CD4-positive, alpha-beta memory T cell (primary cell): ENCODE data around the gene LTO1. TPM values are rescaled to one million over a fixed set of nuclear protein-coding genes. Genes with fewer than 3 reads are reported as not detected.

Experiments
- CTCF ChIA-PET: fragments of 350-600 bp; sonication (Branson Sonifier 250); formaldehyde crosslinking; loops from one replicate; lab custom pipeline; 2021; ENCODE audit warnings: inconsistent platforms; ENCODE audit not compliant: partially characterized antibody; lab: Charles Lee
- POLR2A ChIA-PET: fragments of 350-600 bp; sonication (Branson Sonifier 250); formaldehyde crosslinking; loops from one replicate; lab custom pipeline; 2021; ENCODE audit not compliant: partially characterized antibody; lab: Charles Lee
- DNase-seq, 5 donors: peaks; one replicate each; pipeline versions ENCODE4 v3.0.0 to v3.0.0-alpha.2; 2020 to 2022; ENCODE audit warnings: mixed read lengths in 1 of 5
- H3K27ac ChIP-seq: one replicate; pipeline ENCODE4 v1.7.0; 2013; ENCODE audit warnings: low read depth, low read length
- H3K27me3 ChIP-seq: 2 replicates; pipeline ENCODE4 v1.7.0; 2013; ENCODE audit warnings: mild to moderate bottlenecking, low read length, moderate library complexity; ENCODE audit not compliant: insufficient read depth
- H3K36me3 ChIP-seq: 2 replicates; pipeline ENCODE4 v1.7.0; 2013; ENCODE audit warnings: mild to moderate bottlenecking, low read length, moderate library complexity; ENCODE audit not compliant: insufficient read depth
- H3K4me1 ChIP-seq: 2 replicates; pipeline ENCODE4 v1.7.0; 2013; ENCODE audit warnings: mild to moderate bottlenecking, low read length, moderate library complexity; ENCODE audit not compliant: insufficient read depth
- H3K4me3 ChIP-seq, 2 donors: one replicate each; pipeline ENCODE4 v1.7.0; 2013; ENCODE audit warnings: low read length in 2 of 2, mild to moderate bottlenecking in 1 of 2
- H3K9me3 ChIP-seq, 2 donors: one replicate each; pipeline ENCODE4 v1.7.0; 2013; ENCODE audit warnings: low read length in 2 of 2, control low read depth in 1 of 2; ENCODE audit not compliant: control insufficient read depth in 1 of 2
- H3K27ac Mint-ChIP-seq, 7 donors: one replicate each; pipeline ENCODE4 v1.8.0; 2020 to 2021; ENCODE audit warnings: mixed read lengths in 7 of 7, mild to moderate bottlenecking in 6 of 7, inconsistent platforms in 3 of 7, moderate library complexity in 3 of 7
- H3K27me3 Mint-ChIP-seq, 2 donors: one replicate each; pipeline ENCODE4 v1.8.0; 2020 to 2021; ENCODE audit warnings: mixed read lengths in 2 of 2
- H3K36me3 Mint-ChIP-seq, 2 donors: one replicate each; pipeline ENCODE4 v1.8.0; 2020 to 2021; ENCODE audit warnings: mixed read lengths in 2 of 2, inconsistent platforms in 1 of 2, mild to moderate bottlenecking in 1 of 2
- H3K4me1 Mint-ChIP-seq, 4 donors: one replicate each; pipeline ENCODE4 v1.8.0; 2020 to 2021; ENCODE audit warnings: mixed read lengths in 4 of 4, mild to moderate bottlenecking in 1 of 4
- H3K4me3 Mint-ChIP-seq, 8 donors: one replicate each; pipeline ENCODE4 v1.8.0; 2020 to 2021; ENCODE audit warnings: mixed read lengths in 8 of 8, mild to moderate bottlenecking in 7 of 8, moderate library complexity in 6 of 8, inconsistent platforms in 3 of 8
- H3K9me3 Mint-ChIP-seq, 8 donors: one replicate each; pipeline ENCODE4 v1.8.0; 2020 to 2021; ENCODE audit warnings: mixed read lengths in 8 of 8, mild to moderate bottlenecking in 5 of 8, inconsistent platforms in 3 of 8, moderate library complexity in 1 of 8
- intact Hi-C: fragments of 100-400 bp; cut with micrococcal nuclease; formaldehyde crosslinking; loops from one replicate; pipeline ENCODE4 v1.15.1; 2023
- polyA plus RNA-seq, 2 donors: library from polyadenylated mRNA; unstranded; fragments of 300-500 nt; fragmentation: Illumina TruSeq; gene quantifications; one replicate each; pipeline ENCODE4 v1.2.3, GENCODE V29; 2021
- total RNA-seq, 2 experiments: library from RNA; stranded (reverse); gene quantifications; one replicate each; pipeline ENCODE4 v1.2.3, GENCODE V29; 2021

Gene LTO1
- total and polyA plus RNA-seq, 4 experiments from 2014 or later: 13.3 to 63.0 (median 39.5) TPM

DNA sequence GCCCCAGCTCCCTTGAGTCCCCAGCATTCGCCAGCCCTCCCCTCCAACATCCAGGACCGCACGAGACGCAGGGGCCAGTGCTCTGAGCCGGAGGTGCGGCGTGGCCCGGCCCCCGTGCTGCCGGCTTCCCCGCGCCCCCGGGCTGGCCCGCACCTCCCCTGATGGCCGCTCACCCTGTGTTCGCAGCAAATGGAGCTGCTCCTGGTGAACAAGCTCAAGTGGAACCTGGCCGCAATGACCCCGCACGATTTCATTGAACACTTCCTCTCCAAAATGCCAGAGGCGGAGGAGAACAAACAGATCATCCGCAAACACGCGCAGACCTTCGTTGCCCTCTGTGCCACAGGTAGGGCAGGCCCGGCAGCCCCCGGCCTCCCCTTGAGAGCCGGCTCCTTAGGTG lies 31.5 kb downstream of the LTO1 start:
- H3K27me3 Mint-ChIP-seq: peaks cover 11 to 20% of the 10 kb centered on the region in 2 donors

DNA sequence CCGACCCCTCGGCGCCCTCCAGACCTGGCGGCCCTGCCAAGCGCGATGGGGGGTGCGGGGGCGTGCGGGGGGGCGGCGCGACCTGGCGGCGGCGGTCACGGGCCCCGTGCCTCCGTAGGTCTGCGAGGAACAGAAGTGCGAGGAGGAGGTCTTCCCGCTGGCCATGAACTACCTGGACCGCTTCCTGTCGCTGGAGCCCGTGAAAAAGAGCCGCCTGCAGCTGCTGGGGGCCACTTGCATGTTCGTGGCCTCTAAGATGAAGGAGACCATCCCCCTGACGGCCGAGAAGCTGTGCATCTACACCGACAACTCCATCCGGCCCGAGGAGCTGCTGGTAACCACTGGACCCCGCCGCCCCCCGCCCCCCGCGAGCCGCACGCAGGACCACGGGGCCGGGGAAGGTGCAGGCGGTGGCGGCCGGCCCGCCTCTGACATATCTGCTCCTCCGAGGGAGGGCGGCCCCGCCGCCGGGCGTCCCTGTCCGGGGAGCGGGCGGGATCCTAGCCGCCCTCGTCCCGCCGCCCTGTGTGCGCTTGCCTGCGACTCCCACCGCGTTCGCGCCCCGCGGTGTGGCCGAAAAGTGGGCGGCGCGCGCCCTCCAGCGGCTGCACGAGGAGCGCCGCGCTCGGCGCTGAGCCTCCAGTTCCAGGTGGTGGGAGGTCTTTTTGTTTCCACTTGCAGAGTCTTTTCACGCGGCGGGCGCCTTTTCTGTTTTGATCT lies 32.1 kb downstream of the LTO1 start:
- Histone ChIP-seq H3K9me3 (no peaks in the 10 kb centered on the region), H3K27me3 (peaks cover 21% of the 10 kb centered on the region), H3K4me3 (peak overlapping the region in 1 of 2 donors; percentile 64), H3K36me3 (no peaks in the 10 kb centered on the region), H3K4me1 (peaks cover 40% of the 10 kb centered on the region), H3K27ac (no peak overlapping the region)
- DNase-seq: peak; percentile 59 to 82 (median 78)
- POLR2A ChIA-PET: interaction anchor here (0.7 to 1.6 kb wide), 4 partner anchors 32 to 594 kb away, joined by 3 to 8 read pairs (median 6); partner anchors contain the start of genes LTO1 and TPCN2
- peak overlapping the region in 1 of 7 donors; percentile 10 for H3K27ac Mint-ChIP-seq
- H3K9me3 Mint-ChIP-seq: peaks cover 0 to 3% (median 0%) of the 10 kb centered on the region in 8 donors
- H3K4me3 Mint-ChIP-seq: peak overlapping the region; percentile 70 to 87 (median 76)
- intact Hi-C loops: loop anchor here (2.0 kb wide), 1 partner anchor 28 kb away; no protein-coding TSS in a partner anchor
- H3K36me3 Mint-ChIP-seq: peaks cover 0 to 1% of the 10 kb centered on the region in 2 donors
- CTCF ChIA-PET: interaction anchor here (0.7 to 5.8 kb wide), 11 partner anchors 9 to 1059 kb away, joined by 3 to 52 read pairs (median 4); partner anchors contain the start of genes MYEOV and TPCN2
- peaks cover 14 to 22% of the 10 kb centered on the region in 2 donors for H3K27me3 Mint-ChIP-seq
- peaks cover 11 to 25% (median 18%) of the 10 kb centered on the region in 4 donors for H3K4me1 Mint-ChIP-seq

More for the DNA sequence above, 31.5 kb downstream of the LTO1 start:
- H3K36me3 Mint-ChIP-seq: peaks cover 0 to 1% of the 10 kb centered on the region in 2 donors
- ChIA-PET POLR2A (interaction anchor here (0.7 to 1.6 kb wide), 2 partner anchors 542 to 595 kb away, joined by 3 to 5 read pairs; partner anchors contain the start of gene TPCN2), CTCF (interaction anchor here (0.9 to 5.8 kb wide), 11 partner anchors 9 to 1060 kb away, joined by 3 to 52 read pairs (median 4); partner anchors contain the start of gene MYEOV)
- peaks cover 9 to 23% (median 16%) of the 10 kb centered on the region in 4 donors for H3K4me1 Mint-ChIP-seq
- peak overlapping the region in 1 of 7 donors; percentile 54 for H3K27ac Mint-ChIP-seq
- no peaks in the 10 kb centered on the region for H3K36me3 ChIP-seq
- H3K27me3 ChIP-seq: peaks cover 16% of the 10 kb centered on the region
- intact Hi-C loops: loop anchor here (2.0 kb wide), 1 partner anchor 27 kb away; no protein-coding TSS in a partner anchor
- H3K4me1 ChIP-seq: peaks cover 34% of the 10 kb centered on the region
- DNase-seq: peak in 1 of 5 donors; percentile 5
- no peaks in the 10 kb centered on the region for H3K9me3 ChIP-seq
- H3K9me3 Mint-ChIP-seq: no peaks in the 10 kb centered on the region
- peak overlapping the region; percentile 36 to 81 (median 64) for H3K4me3 Mint-ChIP-seq
- H3K4me3 ChIP-seq: no peak overlapping the region
- no peak overlapping the region for H3K27ac ChIP-seq

DNA sequence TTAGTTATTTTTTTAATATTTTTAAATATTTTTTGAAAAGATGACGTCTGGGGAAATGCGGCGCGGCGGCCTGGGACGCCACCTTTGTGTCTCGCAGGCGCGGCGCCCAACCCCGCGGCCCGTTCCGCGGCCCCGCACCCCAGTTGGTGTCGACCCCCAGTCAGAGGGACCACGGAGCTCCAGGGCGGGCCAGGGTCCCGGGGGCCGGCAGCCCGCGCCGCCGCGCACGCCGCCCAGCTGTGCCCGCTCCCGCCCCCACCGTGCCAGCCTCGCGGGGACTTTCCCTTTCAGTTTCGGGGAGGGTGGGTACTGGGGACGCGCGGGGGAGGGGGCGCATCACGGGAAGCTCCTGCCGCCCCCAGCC lies 32.6 kb downstream of the LTO1 start:
- H3K36me3 Mint-ChIP-seq: peaks cover 0 to 1% of the 10 kb centered on the region in 2 donors

DNA sequence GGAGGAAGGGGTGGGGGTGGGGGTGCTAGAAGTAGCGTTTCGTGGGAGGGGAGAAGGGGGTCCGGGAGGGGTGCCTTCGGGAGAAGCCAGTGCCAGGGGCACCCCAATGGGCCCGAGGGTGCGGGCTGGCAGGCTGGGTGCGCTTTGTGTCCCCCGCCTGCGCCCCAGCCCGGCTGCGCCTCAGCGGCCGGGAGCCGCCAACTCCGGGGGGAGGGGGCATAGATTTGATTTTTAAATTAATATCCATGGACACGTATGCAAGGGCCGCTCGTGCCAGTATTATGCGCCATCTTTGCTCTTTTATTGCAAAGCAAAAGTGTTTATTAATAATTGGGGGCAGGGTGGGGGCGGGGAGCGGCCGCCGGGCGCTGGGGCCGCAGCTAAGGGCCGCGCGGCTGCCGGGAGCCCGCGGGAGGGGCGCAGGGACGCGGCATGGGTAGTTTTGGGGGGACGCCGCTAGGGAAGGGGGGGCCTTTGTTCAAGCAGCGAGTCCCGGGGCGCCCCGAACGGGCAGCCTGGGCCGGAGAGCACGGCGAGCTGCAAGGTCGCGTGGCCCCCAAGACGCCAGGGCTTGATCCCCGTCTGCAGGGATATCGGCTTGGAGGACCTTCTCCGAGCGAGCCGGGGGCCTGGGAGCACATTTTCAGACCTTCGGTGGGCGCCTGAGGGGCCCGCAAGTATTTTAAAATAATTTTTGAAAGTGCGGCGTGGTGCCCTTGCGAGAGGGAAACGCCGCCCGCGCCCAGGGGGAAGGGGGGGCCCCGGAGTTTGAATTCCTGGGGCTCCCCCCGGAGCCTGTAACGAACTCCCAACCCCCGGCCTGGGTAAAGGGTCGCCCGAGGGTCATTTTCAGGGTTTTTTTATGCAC lies 33.2 kb downstream of the LTO1 start:
- no peaks in the 10 kb centered on the region for H3K9me3 ChIP-seq
- intact Hi-C loops: loop anchor here (2.0 kb wide), 1 partner anchor 29 kb away; no protein-coding TSS in a partner anchor
- Mint-ChIP-seq H3K4me3 (peak overlapping the region; percentile 86 to 94 (median 88)), H3K27me3 (peaks cover 20 to 24% of the 10 kb centered on the region in 2 donors), H3K9me3 (peaks cover 0 to 3% (median 0%) of the 10 kb centered on the region in 8 donors), H3K4me1 (peaks cover 11 to 36% (median 24%) of the 10 kb centered on the region in 4 donors), H3K36me3 (peaks cover 0 to 1% of the 10 kb centered on the region in 2 donors), H3K27ac (no peak overlapping the region)
- POLR2A ChIA-PET: interaction anchor here (1.6 kb wide), 3 partner anchors 33 to 593 kb away, joined by 5 to 8 read pairs (median 6); partner anchors contain the start of genes LTO1 and TPCN2
- DNase-seq: peak in 1 of 5 donors; percentile 21
- peaks cover 33% of the 10 kb centered on the region for H3K27me3 ChIP-seq
- CTCF ChIA-PET: interaction anchor here (1.3 to 5.8 kb wide), 5 partner anchors 28 to 1058 kb away, joined by 4 to 52 read pairs (median 10); partner anchors contain the start of gene MYEOV
- no peak overlapping the region for H3K27ac ChIP-seq
- H3K4me3 ChIP-seq: peak overlapping the region in 1 of 2 donors; percentile 46
- H3K4me1 ChIP-seq: peaks cover 51% of the 10 kb centered on the region
- no peaks in the 10 kb centered on the region for H3K36me3 ChIP-seq

More for the DNA sequence above, 32.6 kb downstream of the LTO1 start:
- Histone ChIP-seq H3K36me3 (no peaks in the 10 kb centered on the region), H3K4me3 (peak overlapping the region in 1 of 2 donors; percentile 64), H3K27me3 (peaks cover 27% of the 10 kb centered on the region), H3K27ac (no peak overlapping the region), H3K9me3 (no peaks in the 10 kb centered on the region), H3K4me1 (peaks cover 45% of the 10 kb centered on the region)
- Mint-ChIP-seq H3K4me3 (peak overlapping the region in 3 of 8 donors; percentile 55 to 78 (median 60)), H3K27ac (no peak overlapping the region), H3K9me3 (peaks cover 0 to 3% (median 0%) of the 10 kb centered on the region in 8 donors), H3K4me1 (peaks cover 11 to 30% (median 21%) of the 10 kb centered on the region in 4 donors), H3K27me3 (peaks cover 17 to 22% of the 10 kb centered on the region in 2 donors)
- peak; percentile 22 to 49 (median 38) for DNase-seq
- CTCF ChIA-PET: interaction anchor here (0.7 to 5.8 kb wide), 7 partner anchors 13 to 1059 kb away, joined by 3 to 52 read pairs (median 5); partner anchors contain the start of genes MYEOV and TPCN2
- POLR2A ChIA-PET: interaction anchor here (1.6 kb wide), 3 partner anchors 32 to 594 kb away, joined by 5 to 8 read pairs (median 6); partner anchors contain the start of genes LTO1 and TPCN2
- intact Hi-C loops: loop anchor here (2.0 kb wide), 1 partner anchor 28 kb away; no protein-coding TSS in a partner anchor

DNA sequence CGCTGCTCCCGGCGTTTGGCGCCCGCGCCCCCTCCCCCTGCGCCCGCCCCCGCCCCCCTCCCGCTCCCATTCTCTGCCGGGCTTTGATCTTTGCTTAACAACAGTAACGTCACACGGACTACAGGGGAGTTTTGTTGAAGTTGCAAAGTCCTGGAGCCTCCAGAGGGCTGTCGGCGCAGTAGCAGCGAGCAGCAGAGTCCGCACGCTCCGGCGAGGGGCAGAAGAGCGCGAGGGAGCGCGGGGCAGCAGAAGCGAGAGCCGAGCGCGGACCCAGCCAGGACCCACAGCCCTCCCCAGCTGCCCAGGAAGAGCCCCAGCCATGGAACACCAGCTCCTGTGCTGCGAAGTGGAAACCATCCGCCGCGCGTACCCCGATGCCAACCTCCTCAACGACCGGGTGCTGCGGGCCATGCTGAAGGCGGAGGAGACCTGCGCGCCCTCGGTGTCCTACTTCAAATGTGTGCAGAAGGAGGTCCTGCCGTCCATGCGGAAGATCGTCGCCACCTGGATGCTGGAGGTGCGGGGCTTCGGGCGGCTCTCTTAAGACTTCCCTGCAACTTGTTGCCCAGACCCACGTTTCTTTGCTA lies 34.1 kb downstream of the LTO1 start, which contains the start of gene CCND1:
Gene CCND1, plus strand, starts transcription at position 162 of the 587 bp plus-strand sequence. Its CDS starts 158 bp downstream, at position 320.
- Mint-ChIP-seq H3K4me3 (peak within 1 kb of the TSS; percentile 86 to 94 (median 88)), H3K27ac (peak within 1 kb of the TSS in 3 of 7 donors; percentile 41 to 78 (median 78)), H3K4me1 (peaks cover 11 to 38% (median 26%) of the 10 kb centered on the region in 4 donors), H3K9me3 (peaks cover 0 to 3% (median 0%) of the 10 kb centered on the region in 8 donors), H3K27me3 (peaks cover 24 to 27% of the 10 kb centered on the region in 2 donors), H3K36me3 (peaks cover 0 to 1% of the 10 kb centered on the region in 2 donors)
- Histone ChIP-seq H3K4me1 (peaks cover 55% of the 10 kb centered on the region), H3K4me3 (peak within 1 kb of the TSS; percentile 46 to 65), H3K27ac (no peak within 1 kb of the TSS), H3K27me3 (peaks cover 37% of the 10 kb centered on the region), H3K9me3 (no peaks in the 10 kb centered on the region), H3K36me3 (no peaks in the 10 kb centered on the region)
- DNase-seq: peak; percentile 31 to 40 (median 36)
- ChIA-PET CTCF (interaction anchor here (2.8 to 5.8 kb wide), 2 partner anchors 29 to 347 kb away, joined by 10 to 52 read pairs; partner anchors contain the start of gene MYEOV), POLR2A (no interaction called here)
- intact Hi-C loops: no loop called here
